IMR-90 (cell line): ENCODE results near the gene SOX21. TPM values are rescaled to one million over a fixed set of nuclear protein-coding genes. Genes with fewer than 3 reads are reported as not detected.

Experiments used
- ATAC-seq: fragments of 200-7000 bp; cut with Tn5 transposase; 2 replicates; pipeline ENCODE4 v1.9.1; 2020; ENCODE audit warnings: low read depth, mild to moderate bottlenecking, moderate library complexity
- BruUV-seq: library from RNA; stranded (reverse); fragments of 400-500 nt; replicated peaks from 2 replicates; lab custom pipeline; 2021; lab: Mats Ljungman, UMichigan
- CTCF ChIA-PET: fragments of 300-600 bp; formaldehyde crosslinking; extraction: SDS; loops from one replicate; lab custom pipeline; 2021; ENCODE audit warnings: antibody characterized with exemption; lab: Yijun Ruan, JAX
- POLR2A ChIA-PET: fragments of 300-600 bp; sonication (Branson Sonifier 250); formaldehyde crosslinking; loops from one replicate; lab custom pipeline; 2022; ENCODE audit warnings: antibody characterized with exemption; ENCODE audit not compliant: unreplicated experiment; lab: Charles Lee
- DNase-seq: peaks from one replicate; pipeline ENCODE4 v3.0.0; 2013
- H2AFZ ChIP-seq: replicated peaks from 2 replicates; pipeline ENCODE3; 2013; ENCODE audit warnings: low read length, mild to moderate bottlenecking; ENCODE audit not compliant: poor library complexity
- H2AK5ac ChIP-seq: 2 replicates; pipeline ENCODE4 v1.6.1; 2013; ENCODE audit warnings: low read depth, low read length, inconsistent platforms
- H2AK9ac ChIP-seq: replicated peaks from 2 replicates; pipeline ENCODE3; 2013; ENCODE audit warnings: mild to moderate bottlenecking, low read depth, low read length, moderate library complexity; ENCODE audit not compliant: poor library complexity
- H2BK120ac ChIP-seq: 2 replicates; pipeline ENCODE4 v1.6.1; 2013; ENCODE audit warnings: low read depth, low read length, inconsistent platforms
- H2BK15ac ChIP-seq: 3 replicates; pipeline ENCODE4 v1.6.1; 2013; ENCODE audit warnings: low read depth, low read length, inconsistent platforms
- H2BK20ac ChIP-seq: 2 replicates; pipeline ENCODE4 v1.6.1; 2013; ENCODE audit warnings: low read depth, mild to moderate bottlenecking, inconsistent platforms, low read length, moderate library complexity
- H2BK5ac ChIP-seq: 2 replicates; pipeline ENCODE4 v1.6.1; 2013; ENCODE audit warnings: mild to moderate bottlenecking, low read depth, low read length, inconsistent platforms; ENCODE audit not compliant: poor library complexity, severe bottlenecking
- H3K14ac ChIP-seq: replicated peaks from 2 replicates; pipeline ENCODE4 v1.6.1; 2013; ENCODE audit warnings: low read depth, low read length, inconsistent platforms
- H3K18ac ChIP-seq: 2 replicates; pipeline ENCODE4 v1.6.1; 2013; ENCODE audit warnings: low read depth, low read length, control low read depth
- H3K23ac ChIP-seq: 2 replicates; pipeline ENCODE4 v1.6.1; 2013; ENCODE audit warnings: low read depth, low read length, inconsistent platforms
- H3K27ac ChIP-seq: 2 replicates; pipeline ENCODE4 v1.5.1; 2013; ENCODE audit warnings: mild to moderate bottlenecking, control low read depth, low read length; ENCODE audit not compliant: insufficient read depth
- H3K27me3 ChIP-seq: 2 replicates; pipeline ENCODE4 v1.6.1; 2013; ENCODE audit warnings: low read length; ENCODE audit not compliant: control insufficient read depth, insufficient read depth
- H3K36me3 ChIP-seq: 2 replicates; pipeline ENCODE4 v1.6.1; 2013; ENCODE audit warnings: low read length, mixed read lengths; ENCODE audit not compliant: control insufficient read depth, insufficient read depth
- H3K4ac ChIP-seq: 2 replicates; pipeline ENCODE4 v1.6.1; 2013; ENCODE audit warnings: low read depth, low read length, inconsistent platforms
- H3K4me1 ChIP-seq: 2 replicates; pipeline ENCODE4 v1.6.1; 2013; ENCODE audit warnings: low read length, mixed read lengths; ENCODE audit not compliant: control insufficient read depth, insufficient read depth
- H3K4me2 ChIP-seq: 2 replicates; pipeline ENCODE4 v1.6.1; 2013; ENCODE audit warnings: low read depth, mild to moderate bottlenecking, control low read depth, low read length, moderate library complexity
- H3K4me3 ChIP-seq: 2 replicates; pipeline ENCODE4 v1.5.1; 2013; ENCODE audit warnings: low read depth, mild to moderate bottlenecking, control low read depth, low read length, moderate library complexity; ENCODE audit not compliant: insufficient read depth
- H3K56ac ChIP-seq: 2 replicates; pipeline ENCODE4 v1.6.1; 2013; ENCODE audit warnings: low read length, inconsistent platforms; ENCODE audit not compliant: insufficient read depth; ENCODE audit errors: extremely low read depth
- H3K79me1 ChIP-seq, 2 experiments: 2 replicates each; pipeline ENCODE4 v1.6.1; 2013; ENCODE audit warnings: low read length in 2 of 2, inconsistent platforms in 1 of 2, low read depth in 1 of 2
- H3K9ac ChIP-seq: 2 replicates; pipeline ENCODE4 v1.6.1; 2013; ENCODE audit warnings: low read depth, low read length, control low read depth
- H3K9me1 ChIP-seq: 2 replicates; pipeline ENCODE4 v1.6.1; 2013; ENCODE audit warnings: low read length, inconsistent platforms; ENCODE audit not compliant: insufficient read depth
- H3K9me3 ChIP-seq: 2 replicates; pipeline ENCODE4 v1.6.1; 2013; ENCODE audit warnings: low read length; ENCODE audit not compliant: control insufficient read depth, insufficient read depth
- H4K20me1 ChIP-seq: 2 replicates; pipeline ENCODE4 v1.6.1; 2013; ENCODE audit warnings: low read length, inconsistent platforms; ENCODE audit not compliant: insufficient read depth
- H4K5ac ChIP-seq: 2 replicates; pipeline ENCODE4 v1.6.1; 2013; ENCODE audit warnings: mild to moderate bottlenecking, low read depth, low read length, control low read depth
- H4K8ac ChIP-seq, 2 experiments: 2 replicates each; pipeline ENCODE4 v1.6.1; 2013; ENCODE audit warnings: low read depth in 2 of 2, low read length in 2 of 2, control low read depth in 1 of 2, inconsistent platforms in 1 of 2
- H4K91ac ChIP-seq: 2 replicates; pipeline ENCODE4 v1.6.1; 2013; ENCODE audit warnings: low read depth, low read length, inconsistent platforms; ENCODE audit not compliant: insufficient read depth
- WGBS, 2 experiments: methylation state at CpG; one replicate each; pipeline versions ENCODE4 v1.1.5 to v1.1.7; 2013; ENCODE audit warnings: missing lambda C conversion rate in 2 of 2; ENCODE audit not compliant: insufficient read length in 1 of 2; ENCODE audit errors: extremely low coverage in 2 of 2; 5-methylcytosine and 5-hydroxymethylcytosine counted together
- dilution Hi-C: fragments of 300-500 bp; cut with HindIII; formaldehyde crosslinking; loops from one replicate; pipeline ENCODE4 v1.14.3; 2018; ENCODE audit warnings: low sequenced_read_pairs; ENCODE audit not compliant: unreplicated experiment
- in situ Hi-C: fragments of 300-500 bp; cut with MboI; formaldehyde crosslinking; loops from 3 replicates; pipeline ENCODE4 v1.14.3; 2019; ENCODE audit warnings: low sequenced_read_pairs, inconsistent platforms, mixed read lengths
- intact Hi-C: fragments of 100-400 bp; cut with micrococcal nuclease; formaldehyde crosslinking; loops from 2 replicates; pipeline ENCODE4 v1.10.0; 2022
- polyA plus RNA-seq, 3 experiments: library from polyadenylated mRNA; depleted of rRNA; stranded (reverse); fragments of >200 nt; gene quantifications; 2 replicates each; pipeline ENCODE4 v1.2.3, GENCODE V29; 2012; ENCODE audit warnings: low replicate concordance in 1 of 3
- total RNA-seq: library from RNA; depleted of rRNA; stranded (reverse); fragments of >200 nt; gene quantifications from 2 replicates; pipeline ENCODE4 v1.2.3, GENCODE V29; 2012
- TF ChIP-seq, protein P1 (sequence below): conservative IDR thresholded peaks from 2 replicates; pipeline ENCODE4 v1.5.1; 2012; ENCODE audit warnings: mild to moderate bottlenecking, low read depth, low read length, improper control_type of control experiment

Gene SOX21
- total and polyA plus RNA-seq, 2 of the 4 experiments (the other 2 are of a cell fraction) = not detected

DNA sequence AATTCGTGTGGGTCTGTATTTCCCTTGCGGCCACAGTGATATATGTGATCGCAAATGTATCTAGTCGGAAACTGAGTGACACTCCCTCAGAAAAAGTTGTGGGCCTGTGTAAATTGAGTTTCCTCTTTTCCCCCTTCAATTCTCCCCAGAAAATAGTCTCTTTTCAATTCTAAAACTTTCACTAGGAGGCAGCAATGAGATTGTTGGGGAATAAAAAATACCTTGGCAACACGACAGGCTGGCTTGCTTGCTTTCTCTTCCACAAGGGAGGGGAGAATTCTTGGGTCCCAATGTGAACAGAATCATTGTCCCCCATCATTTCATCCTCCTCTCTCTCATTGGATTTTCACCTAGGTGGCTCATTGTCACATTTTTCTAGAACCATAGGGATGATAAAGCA is 3.7 kb upstream of the SOX21 start:
- Histone ChIP-seq H2BK120ac (no peak overlapping the region), H3K4ac (no peak overlapping the region), H4K8ac (no peak overlapping the region), H2AFZ (no peak overlapping the region), H3K56ac (no peak overlapping the region), H3K4me2 (no peak overlapping the region), H3K9me1 (no peaks in the 10 kb centered on the region), H4K20me1 (0 out of 2 replicates have a peak, but pooled peaks cover 8% of the 10 kb centered on the region), H3K4me3 (no peak overlapping the region), H3K9me3 (peaks cover under 1% of the 10 kb centered on the region; the same call in 1 of the 2 replicates), H3K4me1 (no peaks in the 10 kb centered on the region; the same call in 1 of the 2 replicates), H4K91ac (no peak overlapping the region), H3K18ac (no peak overlapping the region), H4K5ac (no peak overlapping the region), H2BK20ac (no peak overlapping the region), H3K36me3 (no peaks in the 10 kb centered on the region), H2BK15ac (no peak overlapping the region), H3K27me3 (peaks cover 49% of the 10 kb centered on the region), H3K27ac (no peak overlapping the region), H3K23ac (no peak overlapping the region), H3K9ac (no peak overlapping the region), H2AK5ac (no peak overlapping the region), H2AK9ac (no peak overlapping the region), H3K14ac (no peak overlapping the region), H2BK5ac (no peak overlapping the region), H3K79me1 (no peaks in the 10 kb centered on the region)
- no peak for ATAC-seq
- BruUV-seq = no TSS peak
- DNase-seq = no peak
- ChIA-PET CTCF (no interaction called here), POLR2A (no interaction called here)
- TF ChIP-seq, protein P1, sequence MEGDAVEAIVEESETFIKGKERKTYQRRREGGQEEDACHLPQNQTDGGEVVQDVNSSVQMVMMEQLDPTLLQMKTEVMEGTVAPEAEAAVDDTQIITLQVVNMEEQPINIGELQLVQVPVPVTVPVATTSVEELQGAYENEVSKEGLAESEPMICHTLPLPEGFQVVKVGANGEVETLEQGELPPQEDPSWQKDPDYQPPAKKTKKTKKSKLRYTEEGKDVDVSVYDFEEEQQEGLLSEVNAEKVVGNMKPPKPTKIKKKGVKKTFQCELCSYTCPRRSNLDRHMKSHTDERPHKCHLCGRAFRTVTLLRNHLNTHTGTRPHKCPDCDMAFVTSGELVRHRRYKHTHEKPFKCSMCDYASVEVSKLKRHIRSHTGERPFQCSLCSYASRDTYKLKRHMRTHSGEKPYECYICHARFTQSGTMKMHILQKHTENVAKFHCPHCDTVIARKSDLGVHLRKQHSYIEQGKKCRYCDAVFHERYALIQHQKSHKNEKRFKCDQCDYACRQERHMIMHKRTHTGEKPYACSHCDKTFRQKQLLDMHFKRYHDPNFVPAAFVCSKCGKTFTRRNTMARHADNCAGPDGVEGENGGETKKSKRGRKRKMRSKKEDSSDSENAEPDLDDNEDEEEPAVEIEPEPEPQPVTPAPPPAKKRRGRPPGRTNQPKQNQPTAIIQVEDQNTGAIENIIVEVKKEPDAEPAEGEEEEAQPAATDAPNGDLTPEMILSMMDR = no peak
- dilution Hi-C loops (no loop called here), intact Hi-C loops (loop anchor here (10.0 kb wide), 1 partner anchor 689 kb away; no protein-coding TSS in a partner anchor), in situ Hi-C loops (no loop called here)
- WGBS, 2 experiments = no CpG with 5 or more reads among the region's 5 CpGs
